Measurements from ENCODE around the gene EGFLAM. TPM values are rescaled to one million over a fixed set of nuclear protein-coding genes. Genes with fewer than 3 reads are reported as not detected.
A peak's percentile ranks its signal among the peaks of the same experiment; 100 is the strongest.

Gene EGFLAM
- total and polyA plus RNA-seq, 3 donors from 2014 or later, result 12.0 to 38.8 (median 15.2) TPM

GRCh38 chr5:38307845-38308244 is 49.5 kb downstream of the EGFLAM start:
- intact Hi-C loops (cut with DNase I; ENCODE audit: low total_unique reads), result no loop called here
- Histone ChIP-seq H3K27me3 (no peaks in the 10 kb centered on the region), H3K36me3 (ENCODE audit: low read depth, missing control alignments) (no peaks in the 10 kb centered on the region), H3K27ac (no peak overlapping the region), H3K4me3 (no peak overlapping the region), H3K4me1 (no peaks in the 10 kb centered on the region), H3K9me3 (no peaks in the 10 kb centered on the region)
- 70 to 88% methylated on average over 1 of the region's 1 CpG for WGBS, 2 donors
- DNase-seq, result no peak
- TF ChIP-seq POLR2A (IDR thresholded peaks at IDR 0.05) (no peak), CTCF (IDR thresholded peaks at IDR 0.05) (no peak)

- H3K9me3 ChIP-seq, result no peaks in the 10 kb centered on the region
- no peak overlapping the region for H3K4me3 ChIP-seq
- H3K36me3 ChIP-seq (ENCODE audit: low read depth, missing control alignments), result no peaks in the 10 kb centered on the region
- DNase-seq, result peak; percentile 56
- intact Hi-C loops (cut with DNase I; ENCODE audit: low total_unique reads), result no loop called here
- no peaks in the 10 kb centered on the region for H3K27me3 ChIP-seq
- 39 to 40% methylated on average over 6 of the region's 6 CpGs for WGBS, 2 donors
- H3K4me1 ChIP-seq, result no peaks in the 10 kb centered on the region
- no peak for TF ChIP-seq POLR2A (IDR thresholded peaks at IDR 0.05)
- no peak for TF ChIP-seq CTCF (IDR thresholded peaks at IDR 0.05)
- H3K27ac ChIP-seq, result no peak overlapping the region
Measured at GRCh38 chr5:38316544-38317224, 58.3 kb downstream of the EGFLAM start.

GRCh38 chr5:38317868-38318267 is 59.5 kb downstream of the EGFLAM start:
- DNase-seq, result no peak
- Histone ChIP-seq H3K4me1 (no peaks in the 10 kb centered on the region), H3K36me3 (ENCODE audit: low read depth, missing control alignments) (no peaks in the 10 kb centered on the region), H3K9me3 (no peaks in the 10 kb centered on the region), H3K4me3 (no peak overlapping the region), H3K27me3 (no peaks in the 10 kb centered on the region), H3K27ac (no peak overlapping the region)
- TF ChIP-seq POLR2A (IDR thresholded peaks at IDR 0.05) (no peak), CTCF (IDR thresholded peaks at IDR 0.05) (no peak)
- WGBS, 2 donors, result 92 to 94% methylated on average over 3 of the region's 3 CpGs
- intact Hi-C loops (cut with DNase I; ENCODE audit: low total_unique reads), result no loop called here

- WGBS, 2 donors, result 79 to 91% methylated on average over 3 of the region's 3 CpGs
- no peak for TF ChIP-seq CTCF (IDR thresholded peaks at IDR 0.05)
- no peak for TF ChIP-seq POLR2A (IDR thresholded peaks at IDR 0.05)
- Histone ChIP-seq H3K36me3 (ENCODE audit: low read depth, missing control alignments) (no peaks in the 10 kb centered on the region), H3K4me3 (no peak overlapping the region), H3K27ac (no peak overlapping the region), H3K9me3 (no peaks in the 10 kb centered on the region), H3K27me3 (no peaks in the 10 kb centered on the region), H3K4me1 (no peaks in the 10 kb centered on the region)
- intact Hi-C loops (cut with DNase I; ENCODE audit: low total_unique reads), result no loop called here
- no peak for DNase-seq
Measured at GRCh38 chr5:38319491-38319890, 61.1 kb downstream of the EGFLAM start.

GRCh38 chr5:38321978-38322377 is 63.6 kb downstream of the EGFLAM start:
- no peaks in the 10 kb centered on the region for H3K4me1 ChIP-seq
- no peak for TF ChIP-seq CTCF (IDR thresholded peaks at IDR 0.05)
- no peak for TF ChIP-seq POLR2A (IDR thresholded peaks at IDR 0.05)
- no peak for DNase-seq
- no peak overlapping the region for H3K4me3 ChIP-seq
- H3K27me3 ChIP-seq, result no peaks in the 10 kb centered on the region
- WGBS, 2 donors, result 85 to 90% methylated on average over 7 of the region's 7 CpGs
- no peaks in the 10 kb centered on the region for H3K9me3 ChIP-seq
- no peak overlapping the region for H3K27ac ChIP-seq
- H3K36me3 ChIP-seq (ENCODE audit: low read depth, missing control alignments), result no peaks in the 10 kb centered on the region
- intact Hi-C loops (cut with DNase I; ENCODE audit: low total_unique reads), result no loop called here

All from testis (tissue), 3 donors.